NCI-H460 (cell line): ENCODE measurements around the gene HIVEP2. TPM values are rescaled to one million over a fixed set of nuclear protein-coding genes. Genes with fewer than 3 reads are reported as not detected.

Source experiments
- DNase-seq: peaks from one replicate; pipeline ENCODE4 v3.0.0-alpha.2; 2016; ENCODE audit warnings: low read depth; ENCODE audit errors: extremely low read depth
- total RNA-seq: library from RNA; depleted of rRNA; stranded (reverse); fragments of >200 nt; shearing (Covaris generic); gene quantifications from 2 replicates; pipeline ENCODE4 v1.2.3, GENCODE V29; 2014; rRNA removed

HIVEP2 gene
- total RNA-seq, 1 experiment from 2014 or later = 2.7 TPM

DNA sequence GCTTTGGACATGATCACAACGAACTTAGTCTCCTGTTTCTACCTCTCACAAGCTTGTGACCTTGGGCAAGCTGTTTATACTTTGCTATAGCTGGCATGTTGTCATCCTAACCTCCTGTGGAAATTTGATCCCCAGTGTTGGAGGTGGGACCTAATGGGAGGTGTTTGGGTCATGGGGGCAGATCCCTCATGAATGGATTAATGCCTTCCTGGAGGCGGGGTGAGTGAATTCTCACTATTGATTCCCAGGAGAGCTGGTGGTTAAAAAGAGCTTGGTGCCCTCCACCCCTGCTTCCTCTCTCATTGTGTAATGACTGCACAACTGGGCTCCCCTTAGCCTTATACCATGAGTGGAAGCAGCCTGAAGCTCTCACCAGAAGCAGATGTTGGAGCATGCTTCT, 228.9 kb downstream of the HIVEP2 start:
- no peak for DNase-seq

DNA sequence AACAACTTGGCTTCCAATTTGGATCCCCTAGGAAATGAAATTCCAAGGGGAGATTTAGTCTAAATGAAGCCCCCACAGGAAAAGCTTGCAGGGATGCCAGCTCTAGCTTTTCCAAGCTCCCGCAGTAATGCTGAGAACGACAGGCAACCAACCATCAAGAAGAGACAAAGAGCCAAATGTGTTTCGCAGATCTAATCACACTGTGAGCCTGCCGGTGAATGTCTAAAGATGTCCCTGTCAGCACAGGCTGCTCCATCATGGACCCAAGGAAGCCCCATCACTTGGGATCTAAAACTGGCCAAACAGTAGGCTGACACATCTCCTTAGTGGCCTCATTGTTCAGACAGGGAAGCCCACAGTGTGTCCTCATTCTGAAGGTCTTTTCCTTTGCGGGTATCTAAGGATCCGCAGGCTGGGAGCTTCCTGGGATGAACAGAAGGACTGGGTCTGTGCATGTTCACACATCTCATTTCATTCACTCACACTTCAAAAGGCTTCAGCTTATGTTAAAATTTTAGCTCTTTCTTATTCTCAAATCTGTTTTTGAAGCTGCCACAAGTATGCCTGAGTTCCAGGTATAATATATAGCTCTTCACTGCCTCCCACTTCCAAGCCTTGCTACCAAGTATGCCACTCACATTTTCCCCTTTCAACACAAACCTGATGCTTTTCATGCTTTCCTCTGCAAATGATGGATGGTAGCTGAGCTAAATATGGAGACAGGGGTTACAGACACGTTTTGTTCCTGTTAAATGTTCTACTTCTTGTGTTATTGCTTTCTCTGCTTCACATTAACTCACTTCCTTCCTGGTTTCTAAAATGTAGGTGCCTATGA, 229.8 kb downstream of the HIVEP2 start:
- DNase-seq = no peak

DNA sequence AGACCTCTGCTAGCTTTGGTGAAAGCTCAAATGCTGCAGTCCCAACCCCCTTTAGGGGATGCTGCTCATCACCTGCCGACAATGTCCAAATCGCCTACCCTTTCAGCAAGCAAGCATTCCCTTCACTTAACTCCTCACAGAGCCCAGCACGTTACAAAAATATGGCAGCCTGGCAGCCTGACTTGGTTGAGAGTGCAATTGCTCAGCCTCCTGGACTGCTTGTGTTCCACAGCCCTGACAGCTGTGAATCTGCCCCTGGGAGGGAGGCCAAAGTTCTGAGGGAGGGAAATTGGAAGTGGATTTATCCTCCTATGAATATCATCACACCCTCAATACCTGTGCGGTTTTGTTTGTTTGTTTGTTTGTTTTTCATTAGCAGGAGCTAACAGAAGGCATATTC, 231.0 kb downstream of the HIVEP2 start:
- DNase-seq = no peak

DNA sequence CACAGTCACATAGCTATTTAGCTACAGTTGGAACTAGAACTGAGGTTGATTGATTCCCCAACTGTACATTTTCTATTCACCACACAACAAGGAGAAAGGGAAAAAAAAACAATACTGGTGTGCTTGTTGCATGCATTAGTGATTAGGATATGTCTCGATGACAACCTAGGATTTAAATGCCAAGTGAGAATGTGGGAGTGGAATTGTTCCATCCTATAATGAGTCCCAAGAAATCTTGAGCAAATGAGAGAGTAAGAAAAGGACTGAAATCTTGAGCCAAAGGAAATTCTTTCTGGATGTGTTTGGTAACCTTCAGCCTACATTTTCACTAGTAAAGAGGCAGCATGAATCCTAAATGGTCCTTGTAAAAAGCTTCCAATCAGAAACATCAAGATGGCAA, 232.7 kb downstream of the HIVEP2 start:
- no peak for DNase-seq

DNA sequence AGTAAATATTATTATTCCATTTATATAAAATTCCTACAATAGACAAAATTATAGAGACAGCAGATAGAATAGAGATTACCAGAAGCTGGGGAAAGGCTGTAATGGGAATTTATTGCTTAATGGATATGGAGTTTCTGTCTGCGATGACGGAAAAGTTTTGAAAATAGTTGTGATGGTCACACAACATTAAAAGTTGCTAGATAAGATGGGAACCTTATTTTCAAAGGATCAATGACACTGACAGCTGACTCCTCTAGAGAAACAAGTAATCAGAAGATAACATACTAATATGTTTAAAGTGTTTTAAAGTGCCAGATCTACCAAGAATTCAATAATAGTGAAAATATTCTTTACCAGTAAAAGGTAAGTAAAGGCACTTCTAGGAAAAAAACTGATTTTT, 236.3 kb downstream of the HIVEP2 start:
- DNase-seq = no peak

DNA sequence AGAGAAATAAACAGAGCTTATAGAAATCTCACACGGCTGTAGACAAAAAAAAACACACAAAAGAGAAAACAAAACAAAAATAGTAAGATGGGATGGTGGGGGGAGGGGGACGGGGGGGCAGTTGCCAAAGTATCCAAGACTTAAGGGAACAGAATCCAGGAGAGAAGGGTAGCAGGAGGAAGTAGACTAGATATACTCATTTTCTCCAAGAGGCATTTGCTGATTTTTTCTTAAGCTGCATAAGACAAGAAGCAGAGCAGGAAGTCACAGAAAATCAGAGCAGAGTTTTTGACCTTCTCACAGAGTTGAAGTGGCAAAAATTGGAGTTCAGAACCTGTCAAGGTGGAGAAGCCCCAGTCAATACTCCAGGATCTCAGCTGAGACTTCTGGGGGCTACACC, 237.7 kb downstream of the HIVEP2 start:
- DNase-seq = no peak

DNA sequence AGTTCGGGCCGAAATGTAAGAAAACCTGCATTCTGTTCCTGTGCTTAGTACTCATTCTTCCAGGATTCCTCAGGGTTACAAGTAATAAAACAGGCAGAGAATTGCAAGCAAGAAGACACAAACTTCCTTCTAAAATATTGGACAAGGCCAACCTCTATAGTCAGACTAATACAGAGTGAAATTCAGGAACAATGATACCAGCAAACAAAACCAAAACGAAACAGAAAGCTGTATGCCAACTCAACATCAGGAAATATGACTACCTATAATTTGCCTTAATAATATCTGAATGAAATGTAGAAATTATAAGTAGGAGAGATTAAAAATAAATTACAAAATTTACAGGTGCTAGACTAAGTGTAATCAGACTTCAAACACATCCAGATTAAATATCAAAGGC, 238.8 kb downstream of the HIVEP2 start:
- no peak for DNase-seq

DNA sequence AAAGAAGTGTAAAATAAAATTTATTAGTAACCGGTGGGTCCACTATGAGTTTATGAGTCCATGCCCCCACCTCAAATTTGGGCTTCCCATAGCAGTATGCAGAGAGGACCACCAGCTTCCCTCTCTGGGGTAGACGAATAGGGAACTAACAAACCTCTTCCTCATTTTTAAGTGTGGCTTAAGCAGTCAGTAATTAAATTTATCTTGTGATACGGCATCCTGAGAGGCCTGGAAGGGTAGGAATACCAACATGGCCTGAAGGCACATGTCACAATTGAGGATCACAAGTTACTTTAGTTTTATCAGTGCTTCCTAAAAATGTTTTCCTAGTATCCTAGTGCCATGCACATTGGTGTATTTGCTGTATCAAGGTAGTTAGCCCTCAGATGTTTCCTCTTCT, 239.9 kb downstream of the HIVEP2 start:
- no peak for DNase-seq

DNA sequence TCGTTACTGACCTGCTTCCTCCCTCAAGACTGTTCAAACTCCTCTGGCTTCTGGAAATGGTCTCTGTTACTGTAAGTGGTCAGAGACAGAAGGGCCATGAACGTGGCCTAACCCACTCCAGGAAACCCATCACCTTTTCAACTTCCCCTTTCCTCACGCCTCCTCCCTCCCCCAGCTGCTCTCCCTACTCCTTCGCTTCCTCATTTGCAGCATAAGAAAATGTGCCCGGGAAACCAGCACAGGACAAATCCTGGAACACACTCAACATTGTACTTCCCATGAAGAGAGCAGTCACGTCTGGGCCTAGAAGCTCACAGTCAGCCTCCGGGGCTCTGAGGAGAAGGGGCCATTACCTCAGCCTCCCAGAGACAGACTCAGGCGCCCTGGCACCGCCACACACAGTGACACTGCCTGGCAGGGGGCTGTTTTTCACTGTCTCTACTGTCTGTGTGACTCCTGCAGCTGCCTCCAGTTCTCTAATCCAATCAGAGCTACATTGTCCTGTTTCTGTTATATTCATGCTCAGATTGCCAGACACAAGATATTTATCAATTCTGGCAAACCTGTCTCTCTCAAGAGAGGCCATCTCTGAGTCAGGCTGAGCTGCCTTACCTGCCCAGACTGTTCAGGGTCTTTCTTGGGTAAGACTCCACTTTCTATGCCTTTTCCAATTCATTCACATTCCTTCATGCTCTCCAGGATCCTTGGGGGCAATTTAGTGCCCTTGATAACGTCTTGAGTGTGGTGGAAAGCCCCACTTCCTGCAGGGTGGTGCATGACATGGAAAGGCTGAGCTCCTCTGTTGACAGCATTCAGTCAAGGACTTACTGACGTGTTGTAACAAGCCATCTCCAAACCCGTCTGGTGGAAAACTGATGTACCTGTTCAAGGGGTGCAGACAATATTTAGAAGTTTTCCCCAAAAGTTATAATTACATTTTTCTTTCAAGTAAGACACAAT, 242.2 kb downstream of the HIVEP2 start:
- no peak for DNase-seq

Other genes starting within 250 kb of the HIVEP2 start
- 30.5 and 31.0 TPM in 2 replicates for gene AIG1, start 115.7 kb upstream of the HIVEP2 start, total RNA-seq